Measurements from ENCODE around the gene DCST1. TPM values are rescaled to one million over a fixed set of nuclear protein-coding genes. Genes with fewer than 3 reads are reported as not detected.

DCST1 gene
- total RNA-seq, 2 donors from 2014 or later: not detected

- H3K9me3 Mint-ChIP-seq: no peaks in the 10 kb centered on the region
- H3K4me1 Mint-ChIP-seq: no peaks in the 10 kb centered on the region
- H3K27ac Mint-ChIP-seq: no peak overlapping the region
- no peaks in the 10 kb centered on the region for H3K27me3 Mint-ChIP-seq
- H3K4me3 Mint-ChIP-seq: no peak overlapping the region
- ATAC-seq (replicated peaks): peak; percentile 50
- H3K36me3 Mint-ChIP-seq (ENCODE audit: low read depth): no peaks in the 10 kb centered on the region
Measured at GRCh38 chr1:155026588-155026987, 7.0 kb upstream of the DCST1 start.

- no peak overlapping the region for H3K27ac Mint-ChIP-seq
- no peaks in the 10 kb centered on the region for H3K4me1 Mint-ChIP-seq
- no peak for ATAC-seq (replicated peaks)
- no peaks in the 10 kb centered on the region for H3K27me3 Mint-ChIP-seq
- no peaks in the 10 kb centered on the region for H3K9me3 Mint-ChIP-seq
- H3K4me3 Mint-ChIP-seq: no peak overlapping the region
- no peaks in the 10 kb centered on the region for H3K36me3 Mint-ChIP-seq (ENCODE audit: low read depth)
Measured at GRCh38 chr1:155029513-155030242, 3.9 kb upstream of the DCST1 start.

GRCh38 chr1:155030243-155030795 is 3.3 kb upstream of the DCST1 start:
- H3K36me3 Mint-ChIP-seq (ENCODE audit: low read depth): no peaks in the 10 kb centered on the region
- no peaks in the 10 kb centered on the region for H3K9me3 Mint-ChIP-seq
- no peak overlapping the region for H3K27ac Mint-ChIP-seq
- H3K4me1 Mint-ChIP-seq: no peaks in the 10 kb centered on the region
- H3K4me3 Mint-ChIP-seq: no peak overlapping the region
- no peaks in the 10 kb centered on the region for H3K27me3 Mint-ChIP-seq
- no peak for ATAC-seq (replicated peaks)

GRCh38 chr1:155030899-155031298 is 2.7 kb upstream of the DCST1 start:
- no peak overlapping the region for H3K27ac Mint-ChIP-seq
- no peaks in the 10 kb centered on the region for H3K4me1 Mint-ChIP-seq
- H3K9me3 Mint-ChIP-seq: no peaks in the 10 kb centered on the region
- no peaks in the 10 kb centered on the region for H3K27me3 Mint-ChIP-seq
- no peaks in the 10 kb centered on the region for H3K36me3 Mint-ChIP-seq (ENCODE audit: low read depth)
- no peak overlapping the region for H3K4me3 Mint-ChIP-seq
- ATAC-seq (replicated peaks): no peak

- Mint-ChIP-seq H3K36me3 (ENCODE audit: low read depth) (no peaks in the 10 kb centered on the region), H3K4me1 (no peaks in the 10 kb centered on the region), H3K4me3 (no peak overlapping the region), H3K9me3 (no peaks in the 10 kb centered on the region), H3K27ac (no peak overlapping the region), H3K27me3 (no peaks in the 10 kb centered on the region)
- no peak for ATAC-seq (replicated peaks)
Measured at GRCh38 chr1:155032886-155033285, 738 bp upstream of the DCST1 start.

- Mint-ChIP-seq H3K27ac (no peak overlapping the region), H3K9me3 (no peaks in the 10 kb centered on the region), H3K36me3 (ENCODE audit: low read depth) (no peaks in the 10 kb centered on the region), H3K27me3 (no peaks in the 10 kb centered on the region), H3K4me3 (no peak overlapping the region), H3K4me1 (no peaks in the 10 kb centered on the region)
- ATAC-seq (replicated peaks): no peak
Measured at GRCh38 chr1:155034318-155035208, 939 bp downstream of the DCST1 start.

GRCh38 chr1:155035936-155036335 is 2.3 kb downstream of the DCST1 start:
- no peaks in the 10 kb centered on the region for H3K4me1 Mint-ChIP-seq
- no peaks in the 10 kb centered on the region for H3K9me3 Mint-ChIP-seq
- H3K36me3 Mint-ChIP-seq (ENCODE audit: low read depth): no peaks in the 10 kb centered on the region
- no peak for ATAC-seq (replicated peaks)
- H3K27me3 Mint-ChIP-seq: no peaks in the 10 kb centered on the region
- H3K27ac Mint-ChIP-seq: no peak overlapping the region
- no peak overlapping the region for H3K4me3 Mint-ChIP-seq

- Mint-ChIP-seq H3K36me3 (ENCODE audit: low read depth) (no peaks in the 10 kb centered on the region), H3K4me3 (no peak overlapping the region), H3K27ac (no peak overlapping the region), H3K4me1 (no peaks in the 10 kb centered on the region), H3K27me3 (no peaks in the 10 kb centered on the region), H3K9me3 (no peaks in the 10 kb centered on the region)
- ATAC-seq (replicated peaks): no peak
Measured at GRCh38 chr1:155037043-155037442, 3.4 kb downstream of the DCST1 start.

- ATAC-seq (replicated peaks): no peak
- Mint-ChIP-seq H3K9me3 (no peaks in the 10 kb centered on the region), H3K4me1 (no peaks in the 10 kb centered on the region), H3K27me3 (no peaks in the 10 kb centered on the region), H3K27ac (peak overlapping the region; percentile 68), H3K4me3 (no peak overlapping the region), H3K36me3 (ENCODE audit: low read depth) (no peaks in the 10 kb centered on the region)
Measured at GRCh38 chr1:155037851-155038441, 4.3 kb downstream of the DCST1 start.

- no peaks in the 10 kb centered on the region for H3K4me1 Mint-ChIP-seq
- no peak overlapping the region for H3K4me3 Mint-ChIP-seq
- H3K9me3 Mint-ChIP-seq: no peaks in the 10 kb centered on the region
- no peaks in the 10 kb centered on the region for H3K36me3 Mint-ChIP-seq (ENCODE audit: low read depth)
- no peaks in the 10 kb centered on the region for H3K27me3 Mint-ChIP-seq
- H3K27ac Mint-ChIP-seq: no peak overlapping the region
- ATAC-seq (replicated peaks): no peak
Measured at GRCh38 chr1:155038602-155039307, 5.1 kb downstream of the DCST1 start.

- H3K27me3 Mint-ChIP-seq: no peaks in the 10 kb centered on the region
Measured at GRCh38 chr1:155039308-155039669, 5.7 kb downstream of the DCST1 start.

GRCh38 chr1:155040358-155041093 is 6.9 kb downstream of the DCST1 start:
- H3K36me3 Mint-ChIP-seq (ENCODE audit: low read depth): no peaks in the 10 kb centered on the region
- no peaks in the 10 kb centered on the region for H3K9me3 Mint-ChIP-seq
- H3K27ac Mint-ChIP-seq: no peak overlapping the region
- peaks cover 6% of the 10 kb centered on the region for H3K4me1 Mint-ChIP-seq
- no peak overlapping the region for H3K4me3 Mint-ChIP-seq
- no peak for ATAC-seq (replicated peaks)
- no peaks in the 10 kb centered on the region for H3K27me3 Mint-ChIP-seq

More at GRCh38 chr1:155039308-155039669, 5.7 kb downstream of the DCST1 start:
- Mint-ChIP-seq H3K27ac (no peak overlapping the region), H3K36me3 (ENCODE audit: low read depth) (no peaks in the 10 kb centered on the region), H3K9me3 (no peaks in the 10 kb centered on the region), H3K4me3 (no peak overlapping the region), H3K4me1 (no peaks in the 10 kb centered on the region)
- no peak for ATAC-seq (replicated peaks)

- no peaks in the 10 kb centered on the region for H3K36me3 Mint-ChIP-seq (ENCODE audit: low read depth)
- H3K4me1 Mint-ChIP-seq: peaks cover 6% of the 10 kb centered on the region
- ATAC-seq (replicated peaks): no peak
- no peaks in the 10 kb centered on the region for H3K27me3 Mint-ChIP-seq
- H3K9me3 Mint-ChIP-seq: no peaks in the 10 kb centered on the region
- H3K27ac Mint-ChIP-seq: peak overlapping the region; percentile 2
- no peak overlapping the region for H3K4me3 Mint-ChIP-seq
Measured at GRCh38 chr1:155042789-155043188, 9.2 kb downstream of the DCST1 start.

Measured in activated T-helper 17 cell treated with anti-CD3 and anti-CD28 coated beads, Interleukin-2, amount 50 U/mL, for 72 hours (primary cell).